Uterus (tissue), 4 donors: Measurements from ENCODE around the gene PIK3CD. TPM values are rescaled to one million over a fixed set of nuclear protein-coding genes. Genes with fewer than 3 reads are reported as not detected.

Experiments
- DNase-seq, 2 donors: peaks; one replicate each; pipeline ENCODE4 v3.0.0-alpha.2; 2019 to 2020
- H3K27ac ChIP-seq, 2 donors: fragments of 200-600 bp; sonication (generic); 1 replicate in 1 of 2; 2 replicates in 1 of 2; pipeline ENCODE4 v1.5.1; 2016 to 2018
- H3K27me3 ChIP-seq, 2 donors: fragments of 200-600 bp; sonication (generic); one replicate each; pipeline ENCODE4 v1.5.1; 2018 to 2019; ENCODE audit warnings: control low read depth in 1 of 2
- H3K36me3 ChIP-seq, 2 donors: fragments of 200-600 bp; sonication (generic); one replicate each; pipeline ENCODE4 v1.5.1; 2019; ENCODE audit warnings: control low read depth in 1 of 2
- H3K4me1 ChIP-seq, 2 donors: fragments of 200-600 bp; sonication (generic); one replicate each; pipeline ENCODE4 v1.5.1; 2018 to 2019; ENCODE audit warnings: control low read depth in 1 of 2
- H3K4me3 ChIP-seq, 2 donors: fragments of 200-600 bp; sonication (generic); 1 replicate in 1 of 2; 2 replicates in 1 of 2; pipeline ENCODE4 v1.5.1; 2018 to 2019; ENCODE audit warnings: mild to moderate bottlenecking in 1 of 2
- H3K9me3 ChIP-seq, 2 donors: fragments of 200-600 bp; sonication (generic); one replicate each; pipeline ENCODE4 v1.5.1; 2019; ENCODE audit warnings: control low read depth in 1 of 2
- POLR2A ChIP-seq, 2 donors: fragments of 450-650 bp; IDR thresholded peaks; one replicate each; pipeline ENCODE4 v1.6.1; 2016; ENCODE audit warnings: antibody characterized with exemption in 2 of 2, mild to moderate bottlenecking in 1 of 2, moderate library complexity in 1 of 2
- intact Hi-C: fragments of 100-400 bp; cut with DNase I; formaldehyde crosslinking; loops from one replicate; pipeline ENCODE4 v1.15.1; 2023; ENCODE audit warnings: low total_unique reads
- total RNA-seq, 4 donors: library from RNA; depleted of rRNA in 3 of 4; stranded (reverse); fragments of >200 nt in 3 of 4; gene quantifications; one replicate each; pipeline versions ENCODE4 v1.1.0 to v1.2.4, GENCODE V29; 2014 to 2023
- TF ChIP-seq, protein P1 (sequence below), 4 experiments: fragments of 200-600 bp in 2 of 4; fragments of 450-650 bp in 2 of 4; sonication (generic) in 2 of 4; IDR thresholded peaks; one replicate each; pipeline ENCODE4 v1.5.1; 2016 to 2019; ENCODE audit warnings: antibody characterized with exemption in 4 of 4, mild to moderate bottlenecking in 2 of 4, moderate library complexity in 1 of 4
- donor health status: DM: yes; HTN: yes; CAD: no.

Gene PIK3CD
- total RNA-seq, 4 donors from 2014 or later, result 4.6 to 9.7 (median 7.4) TPM

DNA sequence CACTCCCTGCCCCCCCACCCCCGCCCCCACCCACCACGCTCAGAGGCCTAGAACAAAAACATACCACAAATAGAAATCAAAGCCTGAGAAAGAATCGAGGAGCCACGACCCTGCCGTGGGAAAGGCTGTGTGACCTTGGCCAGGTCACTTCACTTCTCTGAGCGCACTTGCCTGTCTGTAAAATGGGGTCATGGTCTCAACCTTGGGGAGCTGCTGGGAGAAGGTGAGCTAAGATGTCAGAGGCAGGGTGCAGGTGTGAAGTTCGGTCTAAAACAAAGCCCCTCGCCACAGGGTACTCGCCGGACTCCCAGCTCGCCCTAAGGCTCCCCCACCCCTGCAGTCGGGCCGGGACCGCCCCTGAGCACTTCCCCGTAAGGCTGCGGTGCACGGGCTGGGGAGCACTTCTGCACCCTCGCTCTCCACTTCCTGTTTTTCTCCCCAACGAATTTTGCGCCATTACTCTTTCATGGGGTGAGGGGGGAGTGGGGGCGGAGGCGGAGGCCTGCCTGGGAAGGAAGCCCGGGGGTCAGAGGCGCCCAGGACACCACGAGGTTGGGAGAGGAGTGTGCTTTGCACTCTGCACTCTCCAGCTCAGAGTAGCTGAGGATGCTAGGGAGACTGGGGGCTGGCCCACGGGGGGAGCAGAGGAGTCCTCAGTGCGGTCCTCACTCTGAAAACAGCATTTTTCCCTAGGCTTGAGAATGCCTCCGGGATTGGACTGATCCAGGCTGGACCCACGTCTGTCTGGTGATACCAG lies 21.9 kb upstream of the PIK3CD start:
- no peak for TF ChIP-seq POLR2A (IDR thresholded peaks at IDR 0.05)
- TF ChIP-seq, protein P1, sequence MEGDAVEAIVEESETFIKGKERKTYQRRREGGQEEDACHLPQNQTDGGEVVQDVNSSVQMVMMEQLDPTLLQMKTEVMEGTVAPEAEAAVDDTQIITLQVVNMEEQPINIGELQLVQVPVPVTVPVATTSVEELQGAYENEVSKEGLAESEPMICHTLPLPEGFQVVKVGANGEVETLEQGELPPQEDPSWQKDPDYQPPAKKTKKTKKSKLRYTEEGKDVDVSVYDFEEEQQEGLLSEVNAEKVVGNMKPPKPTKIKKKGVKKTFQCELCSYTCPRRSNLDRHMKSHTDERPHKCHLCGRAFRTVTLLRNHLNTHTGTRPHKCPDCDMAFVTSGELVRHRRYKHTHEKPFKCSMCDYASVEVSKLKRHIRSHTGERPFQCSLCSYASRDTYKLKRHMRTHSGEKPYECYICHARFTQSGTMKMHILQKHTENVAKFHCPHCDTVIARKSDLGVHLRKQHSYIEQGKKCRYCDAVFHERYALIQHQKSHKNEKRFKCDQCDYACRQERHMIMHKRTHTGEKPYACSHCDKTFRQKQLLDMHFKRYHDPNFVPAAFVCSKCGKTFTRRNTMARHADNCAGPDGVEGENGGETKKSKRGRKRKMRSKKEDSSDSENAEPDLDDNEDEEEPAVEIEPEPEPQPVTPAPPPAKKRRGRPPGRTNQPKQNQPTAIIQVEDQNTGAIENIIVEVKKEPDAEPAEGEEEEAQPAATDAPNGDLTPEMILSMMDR (IDR thresholded peaks at IDR 0.05), result no peak
- no peaks in the 10 kb centered on the region for H3K36me3 ChIP-seq
- H3K27ac ChIP-seq, result no peak overlapping the region
- H3K27me3 ChIP-seq, result no peaks in the 10 kb centered on the region
- no peaks in the 10 kb centered on the region for H3K4me1 ChIP-seq
- DNase-seq, result peak in 1 of 2 donors; percentile 36
- intact Hi-C loops, result loop anchor here (10.0 kb wide), 1 partner anchor 235 kb away; no protein-coding TSS in a partner anchor
- no peaks in the 10 kb centered on the region for H3K9me3 ChIP-seq
- no peak overlapping the region for H3K4me3 ChIP-seq

DNA sequence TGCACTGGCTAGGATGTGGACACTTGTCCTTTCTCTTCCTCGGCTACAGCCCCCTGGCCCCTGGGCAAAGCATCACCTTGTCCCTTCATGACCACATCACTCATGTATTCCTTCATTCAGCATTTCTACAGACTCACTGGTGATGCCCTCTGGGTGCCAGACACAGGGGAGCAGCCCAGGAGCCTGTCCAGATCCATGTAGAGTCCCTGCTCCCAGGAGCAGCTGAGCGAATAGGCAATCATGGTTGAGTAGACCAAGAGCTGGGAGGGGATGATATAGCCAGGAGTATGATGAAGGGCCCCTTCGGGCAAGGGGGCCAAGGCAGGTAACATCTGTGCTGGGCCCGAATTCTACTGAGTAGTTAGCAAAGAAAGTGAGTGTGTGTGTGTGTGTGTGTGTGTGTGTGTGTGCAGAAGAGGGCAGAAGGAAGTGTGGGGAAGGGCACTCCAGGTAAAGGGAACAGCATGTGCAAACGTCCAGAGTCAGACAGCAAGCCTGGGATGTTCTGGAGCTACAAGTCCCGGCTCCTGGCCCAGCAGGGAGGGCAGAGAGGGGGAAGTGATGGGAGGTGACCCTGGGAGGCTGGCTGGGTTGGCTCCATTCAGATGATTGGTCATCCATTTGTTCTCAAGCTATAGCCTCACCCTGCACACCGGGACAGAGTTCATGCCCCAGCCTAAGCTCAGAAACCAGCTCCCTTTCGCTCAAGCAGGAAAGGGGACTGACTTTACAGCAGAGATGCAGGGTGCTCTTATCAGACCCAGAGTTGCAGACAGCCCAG lies 21.0 kb upstream of the PIK3CD start:
- no peak for TF ChIP-seq POLR2A (IDR thresholded peaks at IDR 0.05)
- TF ChIP-seq, protein P1 (IDR thresholded peaks at IDR 0.05), result no peak
- Histone ChIP-seq H3K27ac (no peak overlapping the region), H3K4me3 (no peak overlapping the region), H3K27me3 (no peaks in the 10 kb centered on the region), H3K4me1 (no peaks in the 10 kb centered on the region), H3K9me3 (no peaks in the 10 kb centered on the region), H3K36me3 (no peaks in the 10 kb centered on the region)
- DNase-seq, result no peak
- intact Hi-C loops, result no loop called here

DNA sequence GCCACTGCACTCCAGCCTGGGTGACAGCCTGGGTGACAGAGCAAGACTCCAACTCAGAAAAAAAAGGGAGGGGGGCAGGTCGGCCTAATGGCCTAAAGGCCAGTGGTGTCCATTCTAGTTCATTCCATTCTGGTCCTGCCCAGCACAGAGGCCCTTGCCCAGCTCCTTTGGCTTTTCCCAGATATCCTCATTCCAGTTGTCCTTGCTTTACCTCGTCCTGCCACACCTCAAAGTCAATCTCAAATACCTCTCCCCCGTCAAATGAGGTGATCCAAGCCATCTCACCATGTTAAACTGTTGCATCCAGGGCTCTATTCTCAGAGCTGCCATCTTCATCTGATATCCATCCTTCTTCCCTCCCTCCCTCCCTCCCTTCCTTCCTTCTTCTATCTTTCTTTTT lies 19.9 kb upstream of the PIK3CD start:
- H3K36me3 ChIP-seq, result no peaks in the 10 kb centered on the region
- intact Hi-C loops, result no loop called here
- H3K27me3 ChIP-seq, result no peaks in the 10 kb centered on the region

DNA sequence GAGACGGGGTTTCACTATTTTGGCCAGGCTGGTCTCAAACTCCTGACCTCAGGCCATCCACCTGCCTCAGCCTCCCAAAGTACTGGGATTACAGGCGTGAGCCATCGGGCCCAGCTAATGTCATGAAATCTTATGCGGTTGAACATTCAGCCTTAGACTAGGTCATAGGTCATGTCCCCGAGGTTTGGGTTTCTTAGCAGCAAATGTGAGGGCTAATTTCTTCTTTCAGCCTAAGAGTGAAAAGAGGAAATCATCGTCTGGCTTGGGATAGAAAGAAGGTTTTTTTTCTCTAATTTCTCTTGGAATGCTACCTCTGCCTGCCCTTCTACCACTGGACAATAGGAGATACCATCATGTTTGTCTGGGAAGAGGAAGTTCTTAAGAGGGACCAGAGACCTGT lies 18.0 kb upstream of the PIK3CD start:
- H3K4me1 ChIP-seq, result no peaks in the 10 kb centered on the region
- H3K27ac ChIP-seq, result no peak overlapping the region
- TF ChIP-seq, protein P1 (IDR thresholded peaks at IDR 0.05), result no peak
- no peak for TF ChIP-seq POLR2A (IDR thresholded peaks at IDR 0.05)
- no peak overlapping the region for H3K4me3 ChIP-seq
- no peaks in the 10 kb centered on the region for H3K9me3 ChIP-seq
- DNase-seq, result no peak
- intact Hi-C loops, result no loop called here
- H3K27me3 ChIP-seq, result no peaks in the 10 kb centered on the region
- H3K36me3 ChIP-seq, result no peaks in the 10 kb centered on the region

More for the DNA sequence above, 19.9 kb upstream of the PIK3CD start:
- no peaks in the 10 kb centered on the region for H3K9me3 ChIP-seq
- no peak overlapping the region for H3K4me3 ChIP-seq
- no peaks in the 10 kb centered on the region for H3K4me1 ChIP-seq
- no peak for TF ChIP-seq POLR2A (IDR thresholded peaks at IDR 0.05)
- TF ChIP-seq, protein P1 (IDR thresholded peaks at IDR 0.05), result no peak
- no peak overlapping the region for H3K27ac ChIP-seq
- DNase-seq, result no peak

DNA sequence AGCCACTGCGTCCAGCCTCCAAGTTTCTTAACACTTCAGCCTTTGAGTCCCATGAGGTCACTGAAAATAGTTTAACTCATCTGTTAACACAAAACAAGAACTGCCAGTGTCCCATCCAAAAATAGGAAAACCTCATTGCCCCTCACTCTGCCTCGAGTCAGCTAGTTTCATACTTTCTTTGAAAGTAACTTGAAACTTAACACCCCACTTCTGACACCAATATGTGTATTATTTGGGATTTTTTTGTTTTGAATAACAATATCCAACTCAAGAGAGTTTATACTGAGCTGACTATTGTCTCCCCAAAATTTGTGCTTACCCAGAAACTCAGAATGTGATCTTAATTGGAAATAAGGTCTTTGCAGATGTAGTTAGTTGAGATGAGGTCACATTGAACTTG lies 16.9 kb upstream of the PIK3CD start:
- TF ChIP-seq POLR2A (IDR thresholded peaks at IDR 0.05), result no peak
- TF ChIP-seq, protein P1 (IDR thresholded peaks at IDR 0.05), result no peak
- Histone ChIP-seq H3K27ac (no peak overlapping the region), H3K9me3 (no peaks in the 10 kb centered on the region), H3K36me3 (no peaks in the 10 kb centered on the region), H3K27me3 (no peaks in the 10 kb centered on the region), H3K4me1 (no peaks in the 10 kb centered on the region), H3K4me3 (no peak overlapping the region)
- DNase-seq, result no peak
- intact Hi-C loops, result no loop called here
